Right cardiac atrium (tissue), 5 donors: ENCODE data around the gene MX2. TPM values are rescaled to one million over a fixed set of nuclear protein-coding genes. Genes with fewer than 3 reads are reported as not detected.

Experiments
- ATAC-seq, 2 donors: fragments of 200-7000 bp; cut with Tn5 transposase; one replicate each; pipeline versions ENCODE4 v1.8.0 to v1.9.1; 2020; ENCODE audit warnings: moderate library complexity in 2 of 2, mild to moderate bottlenecking in 1 of 2
- DNase-seq, 3 donors: peaks; one replicate each; pipeline ENCODE4 v3.0.0-alpha.2; 2020
- H3K27ac ChIP-seq: one replicate; pipeline ENCODE4 v1.5.1; 2013; ENCODE audit warnings: mild to moderate bottlenecking, low read length, control low read depth, moderate library complexity
- H3K27me3 ChIP-seq: one replicate; pipeline ENCODE4 v1.6.1; 2013; ENCODE audit not compliant: control insufficient read depth, insufficient read depth
- H3K4me1 ChIP-seq: one replicate; pipeline ENCODE4 v1.6.1; 2013; ENCODE audit warnings: low read length; ENCODE audit not compliant: control insufficient read depth, insufficient read depth
- H3K4me3 ChIP-seq: one replicate; pipeline ENCODE4 v1.5.1; 2013; ENCODE audit warnings: low read length, control low read depth
- H3K9me3 ChIP-seq: one replicate; pipeline ENCODE4 v1.6.1; 2013; ENCODE audit warnings: low read length; ENCODE audit not compliant: control insufficient read depth
- WGBS: extraction: QIAGEN DNeasy Blood & Tissue Kit; methylation state at CpG from one replicate; pipeline ENCODE4 v1.1.7; 2013; 5-methylcytosine and 5-hydroxymethylcytosine counted together
- intact Hi-C, 4 donors: fragments of 100-400 bp; cut with DNase I; formaldehyde crosslinking; loops; one replicate each; pipeline versions ENCODE4 v1.11.0 to v1.14.0; 2022 to 2023
- polyA plus RNA-seq: library from polyadenylated mRNA; stranded (reverse); fragments of 200-250 nt; gene quantifications from one replicate; pipeline ENCODE4 v1.2.3, GENCODE V29; 2013
- total RNA-seq, 4 donors: library from RNA; stranded (reverse); fragmentation: NEBNext Ultra II Directional; extraction: Animal tissue kit (Norgen Biotek cat#: 25700); gene quantifications; one replicate each; pipeline ENCODE4 v1.2.1, GENCODE V29; 2021
- donor health status: healthy with polysubstance abuse.
- donor health status: DM: no; HTN: yes; CAD: no.
- donor health status: DM: no; HTN: no; CAD: no.
- donor health status: DM: no; HTN: yes; CAD: no; lungs with severe emphysema.
- donor health status: DM: yes; HTN: yes; CAD: no.

MX2 gene
- total and polyA plus RNA-seq, 5 donors: 5.5 to 13.1 (median 10.0) TPM

DNA sequence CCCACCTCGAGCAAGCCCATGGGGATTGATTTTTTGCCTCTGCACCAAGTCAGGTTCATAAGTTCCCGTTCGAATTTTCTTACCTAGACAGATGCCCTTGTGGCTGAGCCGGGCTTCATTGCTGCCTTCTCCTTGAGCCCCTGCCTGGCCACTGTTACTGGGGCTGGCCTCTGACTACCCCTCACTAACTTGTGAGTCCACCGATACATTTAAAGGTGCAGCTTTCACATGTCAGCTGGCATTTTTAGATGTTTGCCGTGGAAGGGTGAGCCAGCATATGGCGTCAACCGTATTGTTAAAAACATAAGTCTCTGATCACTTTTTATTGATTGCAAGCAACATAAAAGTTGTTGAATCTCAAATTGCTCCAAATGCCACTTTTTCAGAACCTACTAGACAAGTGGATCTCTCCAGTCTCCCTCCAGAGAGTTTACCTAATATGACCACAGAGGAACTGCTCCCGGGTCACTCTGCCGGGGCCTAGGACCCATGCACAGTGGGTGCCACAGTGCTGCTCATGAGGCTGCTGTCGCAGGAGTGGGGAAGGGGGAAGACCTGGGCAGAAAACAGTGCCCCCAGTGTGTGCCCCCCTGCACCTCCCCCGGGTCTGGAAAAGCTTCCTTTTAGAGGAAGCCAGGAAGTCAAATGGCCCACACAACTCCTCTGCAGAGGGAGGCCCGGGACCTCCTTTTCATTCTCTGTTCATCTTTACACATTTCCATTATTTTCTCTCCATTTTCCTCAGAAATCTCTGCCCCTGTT lies 83.1 kb downstream of the MX2 start:
- no peak for ATAC-seq
- DNase-seq: no peak
- no peaks in the 10 kb centered on the region for H3K4me1 ChIP-seq
- H3K4me3 ChIP-seq: no peak overlapping the region
- no peaks in the 10 kb centered on the region for H3K27me3 ChIP-seq
- H3K27ac ChIP-seq: no peak overlapping the region
- intact Hi-C loops: no loop called here
- 86% methylated on average over 13 of the region's 13 CpGs for WGBS
- no peaks in the 10 kb centered on the region for H3K9me3 ChIP-seq

DNA sequence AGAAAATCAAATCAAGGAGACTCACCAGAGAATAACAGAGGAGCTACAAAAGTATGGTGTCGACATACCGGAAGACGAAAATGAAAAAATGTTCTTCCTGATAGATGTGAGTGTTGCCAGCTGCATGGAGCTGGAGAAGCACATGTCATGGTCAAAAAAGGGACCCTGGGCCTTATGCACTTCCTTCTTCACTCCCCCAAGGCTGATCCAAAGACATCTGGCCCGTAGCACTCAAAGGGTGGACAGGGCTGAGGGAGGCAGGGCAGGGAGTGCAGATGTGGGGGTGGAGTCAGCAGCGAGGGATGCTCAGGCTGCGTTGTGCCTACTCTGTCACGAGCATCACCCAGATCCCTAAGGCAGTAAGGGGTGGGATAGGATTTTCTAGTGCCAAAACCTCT lies 83.6 kb downstream of the MX2 start:
- no peaks in the 10 kb centered on the region for H3K9me3 ChIP-seq
- DNase-seq (no peak), ATAC-seq (peak; percentile 26 to 45)
- WGBS: 67% methylated on average over 7 of the region's 7 CpGs
- no peaks in the 10 kb centered on the region for H3K27me3 ChIP-seq
- intact Hi-C loops: no loop called here
- no peak overlapping the region for H3K4me3 ChIP-seq
- H3K4me1 ChIP-seq: no peaks in the 10 kb centered on the region
- H3K27ac ChIP-seq: no peak overlapping the region

DNA sequence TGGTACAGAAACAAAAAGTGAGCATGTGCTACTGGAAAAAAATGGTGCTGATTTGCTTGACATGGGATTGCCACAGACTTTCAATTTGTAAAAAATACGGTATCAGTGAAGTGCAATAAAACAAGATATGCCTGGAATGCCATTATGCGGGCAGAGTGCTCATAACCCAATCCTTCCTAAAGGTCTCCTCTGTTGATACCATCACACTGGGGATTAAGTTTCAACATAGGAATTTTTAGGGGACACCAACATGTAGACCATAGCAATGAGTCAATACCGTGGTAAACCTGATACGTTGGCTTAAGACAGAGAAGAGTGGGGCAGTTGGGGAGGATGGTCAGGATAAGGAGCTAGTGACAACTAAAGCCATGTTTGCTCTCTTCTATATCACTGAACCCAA lies 84.8 kb downstream of the MX2 start:
- Histone ChIP-seq H3K4me3 (no peak overlapping the region), H3K27ac (no peak overlapping the region), H3K4me1 (no peaks in the 10 kb centered on the region), H3K27me3 (no peaks in the 10 kb centered on the region), H3K9me3 (no peaks in the 10 kb centered on the region)
- intact Hi-C loops: no loop called here
- DNase-seq (no peak), ATAC-seq (no peak)
- WGBS: 73% methylated on average over 4 of the region's 4 CpGs

DNA sequence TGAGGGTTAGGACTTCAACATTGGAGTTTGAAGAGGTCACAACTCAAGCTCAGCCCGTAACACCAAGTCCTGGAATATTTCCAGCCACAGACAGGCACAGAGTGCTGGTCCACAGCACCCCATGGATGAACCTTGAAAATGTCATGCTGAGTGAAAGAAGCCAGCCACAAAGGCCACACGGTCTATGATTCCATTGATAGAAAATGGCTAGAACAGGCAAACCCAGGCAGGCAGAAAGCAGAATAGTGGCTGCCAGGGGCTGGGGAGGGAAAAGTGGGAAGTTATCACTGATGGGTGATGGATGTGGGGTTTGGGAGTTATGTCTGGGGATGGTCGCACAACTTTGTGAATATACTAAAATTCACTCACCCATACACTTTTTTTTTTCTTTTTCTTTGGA lies 85.5 kb downstream of the MX2 start:
- Histone ChIP-seq H3K4me3 (no peak overlapping the region), H3K4me1 (no peaks in the 10 kb centered on the region), H3K9me3 (no peaks in the 10 kb centered on the region), H3K27ac (no peak overlapping the region), H3K27me3 (no peaks in the 10 kb centered on the region)
- no peak for ATAC-seq
- no peak for DNase-seq
- intact Hi-C loops: no loop called here
- 88% methylated on average over 3 of the region's 3 CpGs for WGBS

DNA sequence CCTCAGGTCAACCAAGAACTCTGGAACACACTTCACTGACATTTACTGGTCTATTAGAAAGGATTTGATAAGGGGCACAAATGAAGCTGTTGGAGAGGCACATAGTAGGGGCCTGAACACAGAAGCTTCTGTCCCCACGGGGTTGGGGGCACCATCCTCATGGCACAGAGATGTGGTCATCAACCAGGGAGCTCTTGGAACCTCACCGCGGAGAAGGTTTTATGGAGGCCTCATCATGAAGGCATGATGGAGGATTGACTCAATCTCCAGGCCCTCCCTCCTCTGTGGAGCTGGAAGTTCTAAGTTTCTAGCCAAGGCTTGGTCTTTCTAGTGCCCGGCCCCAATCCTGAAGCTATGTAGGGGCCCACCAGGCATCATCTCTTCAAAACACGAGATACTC lies 87.8 kb downstream of the MX2 start:
- Histone ChIP-seq H3K27ac (no peak overlapping the region), H3K4me1 (no peaks in the 10 kb centered on the region), H3K27me3 (no peaks in the 10 kb centered on the region), H3K4me3 (no peak overlapping the region), H3K9me3 (no peaks in the 10 kb centered on the region)
- intact Hi-C loops: no loop called here
- ATAC-seq (no peak), DNase-seq (no peak)
- WGBS: 72% methylated on average over 5 of the region's 5 CpGs

DNA sequence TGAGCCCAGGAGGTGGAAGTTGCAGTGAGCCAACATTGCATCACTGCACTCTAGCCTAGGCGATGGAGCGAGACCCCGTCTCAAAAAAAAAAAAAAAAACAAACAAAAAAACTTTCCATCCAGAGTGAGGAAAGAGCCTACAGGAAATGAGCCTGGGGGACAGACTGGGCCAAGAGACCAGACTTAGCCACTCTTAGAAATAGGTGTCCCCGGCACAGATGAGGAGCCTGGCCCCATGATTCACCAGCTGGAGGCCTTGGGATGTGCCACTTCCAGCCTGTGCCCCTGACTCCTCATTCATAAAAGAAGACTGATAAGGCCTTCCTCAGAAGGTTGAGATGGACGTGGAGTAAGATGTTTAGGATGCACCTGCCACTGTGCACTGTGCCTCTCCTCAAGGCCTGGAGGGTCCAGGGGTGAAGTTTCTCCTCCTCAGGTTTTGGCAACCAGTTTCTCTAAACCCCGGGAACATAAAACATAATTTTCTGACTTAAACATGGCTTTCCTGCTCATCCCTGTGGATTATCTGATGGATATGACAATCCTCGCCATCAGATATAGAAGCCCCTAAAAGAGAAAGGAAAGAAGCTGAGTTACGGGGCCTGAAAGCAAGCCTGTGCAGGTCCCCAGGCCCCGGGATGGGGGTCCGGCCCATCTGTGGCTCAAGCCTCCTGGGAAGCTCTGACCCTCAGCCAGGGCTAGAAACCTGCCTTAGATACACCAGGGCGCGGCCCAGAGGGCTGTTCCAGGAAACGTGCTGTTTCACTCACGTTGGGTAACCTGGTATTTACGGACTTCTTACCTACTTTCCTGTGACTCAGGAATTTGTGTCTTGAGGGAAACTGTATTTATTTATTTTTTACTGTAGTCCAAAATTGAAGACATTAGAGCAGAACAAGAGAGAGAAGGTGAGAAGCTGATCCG lies 90.2 kb downstream of the MX2 start:
- no peaks in the 10 kb centered on the region for H3K27me3 ChIP-seq
- DNase-seq (no peak), ATAC-seq (no peak)
- no peak overlapping the region for H3K4me3 ChIP-seq
- H3K9me3 ChIP-seq: no peaks in the 10 kb centered on the region
- H3K27ac ChIP-seq: no peak overlapping the region
- intact Hi-C loops: no loop called here
- H3K4me1 ChIP-seq: no peaks in the 10 kb centered on the region
- WGBS: 89% methylated on average over 16 of the region's 16 CpGs

DNA sequence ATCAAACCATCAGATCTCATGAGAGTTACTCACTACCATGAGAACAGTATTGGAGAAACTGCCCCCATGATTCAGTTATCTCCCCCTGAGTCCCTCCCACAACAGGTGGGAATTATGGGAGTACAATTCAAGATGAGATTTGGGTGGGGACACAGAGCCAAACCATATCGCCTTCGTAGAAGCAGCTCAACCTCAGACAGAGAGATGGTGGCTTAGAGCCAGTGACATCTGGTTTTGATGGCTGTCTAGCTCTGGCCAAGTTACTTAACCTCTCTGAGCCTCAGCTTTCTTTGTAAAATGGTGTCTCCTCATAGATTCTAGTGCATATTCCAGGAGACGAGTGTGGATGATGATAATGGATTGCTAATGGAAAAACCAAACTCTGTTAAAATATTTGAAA lies 91.4 kb downstream of the MX2 start:
- Histone ChIP-seq H3K27ac (no peak overlapping the region), H3K27me3 (no peaks in the 10 kb centered on the region), H3K4me3 (no peak overlapping the region), H3K4me1 (no peaks in the 10 kb centered on the region), H3K9me3 (no peaks in the 10 kb centered on the region)
- ATAC-seq (no peak), DNase-seq (no peak)
- WGBS: 79% methylated on average over 3 of the region's 3 CpGs
- intact Hi-C loops: no loop called here

DNA sequence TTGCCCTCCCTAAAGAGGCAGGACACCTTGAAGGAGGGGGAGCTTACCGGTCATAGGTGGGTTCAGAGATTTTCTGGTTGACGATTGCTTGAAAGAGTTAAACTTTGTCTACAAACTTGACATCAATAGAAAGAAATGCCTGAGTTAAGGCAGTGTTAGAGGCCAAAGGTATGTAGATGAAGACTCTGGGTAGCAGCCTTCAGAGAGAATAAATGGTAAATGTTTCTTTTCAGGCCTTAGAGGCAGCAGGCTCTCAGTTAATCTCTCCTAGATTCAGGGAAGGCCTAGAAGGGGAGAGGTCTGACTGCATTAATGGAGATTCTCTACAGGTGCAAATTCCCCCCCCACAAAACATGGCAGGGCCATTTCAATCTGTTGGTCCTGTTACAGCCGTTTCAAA lies 91.9 kb downstream of the MX2 start:
- Histone ChIP-seq H3K4me1 (no peaks in the 10 kb centered on the region), H3K9me3 (no peaks in the 10 kb centered on the region), H3K27ac (no peak overlapping the region), H3K27me3 (no peaks in the 10 kb centered on the region), H3K4me3 (no peak overlapping the region)
- intact Hi-C loops: no loop called here
- ATAC-seq (no peak), DNase-seq (no peak)
- 54% methylated on average over 3 of the region's 3 CpGs for WGBS

DNA sequence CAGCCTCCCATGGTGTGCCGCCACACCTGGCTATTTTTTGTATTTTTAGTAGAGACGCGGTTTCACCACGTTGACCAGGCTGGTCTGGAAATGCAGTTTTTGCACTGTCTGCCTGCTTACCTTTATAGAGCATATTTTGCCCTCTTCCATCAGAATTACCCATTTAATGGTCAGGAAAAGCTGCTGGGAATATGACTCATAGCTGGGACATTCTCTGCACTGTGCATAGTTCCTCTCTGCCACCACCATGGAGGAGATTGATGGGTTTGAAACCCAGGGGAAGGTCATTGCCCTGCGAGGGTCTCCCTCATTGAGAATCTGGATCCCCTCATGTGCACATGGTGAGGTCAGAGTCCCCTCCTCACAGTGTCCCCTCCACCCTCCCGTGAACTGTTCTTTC lies 96.3 kb downstream of the MX2 start:
- no peak for DNase-seq
- intact Hi-C loops: loop anchor here in 2 of 4 donors (5.0 kb wide), 1 partner anchor 176 kb away; no protein-coding TSS in a partner anchor
- H3K4me1 ChIP-seq: no peaks in the 10 kb centered on the region
- H3K9me3 ChIP-seq: no peaks in the 10 kb centered on the region
- no peak for ATAC-seq
- no peak overlapping the region for H3K27ac ChIP-seq
- H3K4me3 ChIP-seq: no peak overlapping the region
- WGBS: 87% methylated on average over 6 of the region's 6 CpGs
- no peaks in the 10 kb centered on the region for H3K27me3 ChIP-seq

DNA sequence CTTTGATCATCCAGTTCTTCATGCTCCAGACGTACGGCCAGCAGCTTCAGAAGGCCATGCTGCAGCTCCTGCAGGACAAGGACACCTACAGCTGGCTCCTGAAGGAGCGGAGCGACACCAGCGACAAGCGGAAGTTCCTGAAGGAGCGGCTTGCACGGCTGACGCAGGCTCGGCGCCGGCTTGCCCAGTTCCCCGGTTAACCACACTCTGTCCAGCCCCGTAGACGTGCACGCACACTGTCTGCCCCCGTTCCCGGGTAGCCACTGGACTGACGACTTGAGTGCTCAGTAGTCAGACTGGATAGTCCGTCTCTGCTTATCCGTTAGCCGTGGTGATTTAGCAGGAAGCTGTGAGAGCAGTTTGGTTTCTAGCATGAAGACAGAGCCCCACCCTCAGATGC lies 96.7 kb downstream of the MX2 start:
- intact Hi-C loops: loop anchor here in 2 of 4 donors (5.0 kb wide), 1 partner anchor 176 kb away; no protein-coding TSS in a partner anchor
- ATAC-seq: no peak
- peak in 1 of 3 donors; percentile 52 for DNase-seq
- WGBS: 90% methylated on average over 22 of the region's 22 CpGs
- Histone ChIP-seq H3K27ac (no peak overlapping the region), H3K9me3 (no peaks in the 10 kb centered on the region), H3K4me1 (no peaks in the 10 kb centered on the region), H3K4me3 (no peak overlapping the region), H3K27me3 (no peaks in the 10 kb centered on the region)
